Esophagus squamous epithelium (tissue), 4 donors: ENCODE data around the gene KBTBD4.

Experiments
- CTCF ChIP-seq, 6 experiments: fragments of 450-650 bp in 4 of 6; fragments of 200-600 bp in 2 of 6; sonication (generic) in 2 of 6; IDR thresholded peaks; one replicate each; pipeline ENCODE4 v1.5.1; 2016 to 2019; ENCODE audit warnings: antibody characterized with exemption in 6 of 6, mild to moderate bottlenecking in 4 of 6, moderate library complexity in 4 of 6
- POLR2A ChIP-seq, 4 donors: fragments of 450-650 bp; IDR thresholded peaks; one replicate each; pipeline ENCODE4 v1.6.1; 2017; ENCODE audit warnings: antibody characterized with exemption in 4 of 4, mild to moderate bottlenecking in 4 of 4, moderate library complexity in 3 of 4

GRCh38 chr11:47529951-47530350, 48.8 kb downstream of the KBTBD4 start:
- no peak for TF ChIP-seq CTCF (IDR thresholded peaks at IDR 0.05)
- no peak for TF ChIP-seq POLR2A (IDR thresholded peaks at IDR 0.05)
